GM21526 (cell line): ENCODE results near the gene CRK.

ENCODE experiments used
- ATAC-seq: cut with Tn5 transposase; IDR thresholded peaks from one replicate; pipeline ENCODE4 v1.9.1; 2021; ENCODE audit warnings: moderate library complexity; ENCODE audit not compliant: unreplicated experiment, low FRiP score

The CRK gene

GRCh38 chr17:1486802-1487695, 31.0 kb upstream of the CRK start:
- ATAC-seq: no peak

GRCh38 chr17:1485423-1486376, 29.7 kb upstream of the CRK start:
- ATAC-seq: no peak

- no peak for ATAC-seq
These were observed 28.8 kb upstream of the CRK start for GRCh38 chr17:1484676-1485422.

- no peak for ATAC-seq
These were observed 28.1 kb upstream of the CRK start for GRCh38 chr17:1484060-1484535.

GRCh38 chr17:1482680-1483079, 26.6 kb upstream of the CRK start:
- ATAC-seq: no peak

GRCh38 chr17:1481736-1482135, 25.7 kb upstream of the CRK start:
- no peak for ATAC-seq

GRCh38 chr17:1480747-1481465, 24.9 kb upstream of the CRK start:
- ATAC-seq: no peak

- ATAC-seq: no peak
These were observed 22.4 kb upstream of the CRK start for GRCh38 chr17:1478418-1478817.

- ATAC-seq: no peak
These were observed 19.4 kb upstream of the CRK start for GRCh38 chr17:1475321-1475854.

GRCh38 chr17:1474402-1475189, 18.6 kb upstream of the CRK start:
- no peak for ATAC-seq

- no peak for ATAC-seq
These were observed 17.8 kb upstream of the CRK start for GRCh38 chr17:1473841-1474240.

- ATAC-seq: no peak
These were observed 17.1 kb upstream of the CRK start for GRCh38 chr17:1473170-1473569.

- no peak for ATAC-seq
These were observed 16.1 kb upstream of the CRK start for GRCh38 chr17:1471911-1472821.

- ATAC-seq: no peak
These were observed 15.5 kb upstream of the CRK start for GRCh38 chr17:1471490-1471889.

- no peak for ATAC-seq
These were observed 14.9 kb upstream of the CRK start for GRCh38 chr17:1470755-1471462.

GRCh38 chr17:1470071-1470754, 14.2 kb upstream of the CRK start:
- no peak for ATAC-seq
